H7 (cell line): Measurements from ENCODE around the gene TRAPPC8. TPM values are rescaled to one million over a fixed set of nuclear protein-coding genes. Genes with fewer than 3 reads are reported as not detected.
A peak's percentile ranks its signal among the peaks of the same experiment; 100 is the strongest.

Source experiments
- DNase-seq: peaks from one replicate; pipeline ENCODE4 v3.0.0; 2012
- H3K27me3 ChIP-seq: 2 replicates; pipeline ENCODE4 v1.6.0; 2011; ENCODE audit warnings: mild to moderate bottlenecking, low read length; ENCODE audit not compliant: control insufficient read depth, insufficient read depth
- H3K36me3 ChIP-seq: replicated peaks from 2 replicates; pipeline ENCODE4 v1.5.1; 2011; ENCODE audit warnings: low read length; ENCODE audit not compliant: control insufficient read depth, insufficient read depth
- H3K4me3 ChIP-seq: 2 replicates; pipeline ENCODE4 v1.5.1; 2011; ENCODE audit warnings: low read depth, mild to moderate bottlenecking, control low read depth, low read length, moderate library complexity; ENCODE audit not compliant: insufficient read depth
- total RNA-seq: library from RNA; depleted of rRNA; stranded (reverse); fragments of >200 nt; shearing (Covaris generic); gene quantifications from 2 replicates; pipeline ENCODE4 v1.2.3, GENCODE V29; 2014; rRNA removed

The TRAPPC8 gene, protein sequence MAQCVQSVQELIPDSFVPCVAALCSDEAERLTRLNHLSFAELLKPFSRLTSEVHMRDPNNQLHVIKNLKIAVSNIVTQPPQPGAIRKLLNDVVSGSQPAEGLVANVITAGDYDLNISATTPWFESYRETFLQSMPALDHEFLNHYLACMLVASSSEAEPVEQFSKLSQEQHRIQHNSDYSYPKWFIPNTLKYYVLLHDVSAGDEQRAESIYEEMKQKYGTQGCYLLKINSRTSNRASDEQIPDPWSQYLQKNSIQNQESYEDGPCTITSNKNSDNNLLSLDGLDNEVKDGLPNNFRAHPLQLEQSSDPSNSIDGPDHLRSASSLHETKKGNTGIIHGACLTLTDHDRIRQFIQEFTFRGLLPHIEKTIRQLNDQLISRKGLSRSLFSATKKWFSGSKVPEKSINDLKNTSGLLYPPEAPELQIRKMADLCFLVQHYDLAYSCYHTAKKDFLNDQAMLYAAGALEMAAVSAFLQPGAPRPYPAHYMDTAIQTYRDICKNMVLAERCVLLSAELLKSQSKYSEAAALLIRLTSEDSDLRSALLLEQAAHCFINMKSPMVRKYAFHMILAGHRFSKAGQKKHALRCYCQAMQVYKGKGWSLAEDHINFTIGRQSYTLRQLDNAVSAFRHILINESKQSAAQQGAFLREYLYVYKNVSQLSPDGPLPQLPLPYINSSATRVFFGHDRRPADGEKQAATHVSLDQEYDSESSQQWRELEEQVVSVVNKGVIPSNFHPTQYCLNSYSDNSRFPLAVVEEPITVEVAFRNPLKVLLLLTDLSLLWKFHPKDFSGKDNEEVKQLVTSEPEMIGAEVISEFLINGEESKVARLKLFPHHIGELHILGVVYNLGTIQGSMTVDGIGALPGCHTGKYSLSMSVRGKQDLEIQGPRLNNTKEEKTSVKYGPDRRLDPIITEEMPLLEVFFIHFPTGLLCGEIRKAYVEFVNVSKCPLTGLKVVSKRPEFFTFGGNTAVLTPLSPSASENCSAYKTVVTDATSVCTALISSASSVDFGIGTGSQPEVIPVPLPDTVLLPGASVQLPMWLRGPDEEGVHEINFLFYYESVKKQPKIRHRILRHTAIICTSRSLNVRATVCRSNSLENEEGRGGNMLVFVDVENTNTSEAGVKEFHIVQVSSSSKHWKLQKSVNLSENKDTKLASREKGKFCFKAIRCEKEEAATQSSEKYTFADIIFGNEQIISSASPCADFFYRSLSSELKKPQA (N-terminal part only)
- 54.6 and 60.0 TPM in 2 replicates for total RNA-seq

DNA sequence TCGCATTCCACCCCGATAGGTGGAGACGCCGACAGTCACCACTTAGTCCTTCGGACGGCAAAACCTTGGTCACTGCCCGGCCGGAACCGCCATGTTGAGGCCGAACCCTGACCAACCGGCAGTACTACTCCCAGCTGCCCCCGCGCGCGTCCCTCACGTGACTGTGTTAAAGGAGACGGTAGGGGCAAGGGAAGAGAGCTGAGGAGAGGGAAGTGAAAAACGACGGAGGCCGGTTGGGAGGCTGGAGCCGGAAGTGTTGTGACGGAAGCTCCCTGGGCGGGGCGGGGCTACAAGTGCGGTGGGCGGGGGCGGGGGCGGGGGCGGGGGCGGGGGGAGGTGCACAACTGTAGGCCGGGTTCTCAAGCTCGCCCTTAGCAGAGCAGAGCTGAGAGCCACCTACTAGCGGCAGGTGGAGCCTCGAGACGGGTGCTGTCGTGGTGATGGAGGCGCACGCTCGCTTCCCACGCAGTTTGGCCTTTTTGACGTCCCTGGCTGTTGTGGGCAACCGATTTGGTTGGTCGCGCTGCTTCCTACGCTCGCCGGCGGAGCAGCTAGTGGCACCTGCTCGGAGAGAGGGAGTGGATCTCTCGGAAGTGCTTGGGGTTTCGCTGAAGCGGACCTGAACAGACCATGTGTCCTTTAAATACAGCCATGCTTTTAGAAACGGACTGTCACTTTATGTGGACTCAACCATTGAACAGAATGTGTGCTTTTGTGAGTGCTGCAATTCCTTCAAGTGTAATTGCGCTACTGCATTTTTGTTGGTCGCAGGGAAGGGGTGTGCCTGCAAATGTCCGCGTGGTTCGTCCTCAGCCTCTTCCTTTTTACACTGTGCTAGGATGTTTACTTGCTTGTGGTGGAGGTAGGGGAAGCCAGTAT lies at the start of gene TRAPPC8:
TRAPPC8 (minus strand) TSS at position 130 of the 879 bp plus-strand sequence. CDS start 364 bp downstream, outside the sequence.
- no peaks in the 10 kb centered on the region for H3K27me3 ChIP-seq
- no peaks in the 10 kb centered on the region; the same call in 1 of the 2 replicates for H3K36me3 ChIP-seq
- peak; percentile 95 for DNase-seq
- peak within 1 kb of the TSS; percentile 93 for H3K4me3 ChIP-seq

DNA sequence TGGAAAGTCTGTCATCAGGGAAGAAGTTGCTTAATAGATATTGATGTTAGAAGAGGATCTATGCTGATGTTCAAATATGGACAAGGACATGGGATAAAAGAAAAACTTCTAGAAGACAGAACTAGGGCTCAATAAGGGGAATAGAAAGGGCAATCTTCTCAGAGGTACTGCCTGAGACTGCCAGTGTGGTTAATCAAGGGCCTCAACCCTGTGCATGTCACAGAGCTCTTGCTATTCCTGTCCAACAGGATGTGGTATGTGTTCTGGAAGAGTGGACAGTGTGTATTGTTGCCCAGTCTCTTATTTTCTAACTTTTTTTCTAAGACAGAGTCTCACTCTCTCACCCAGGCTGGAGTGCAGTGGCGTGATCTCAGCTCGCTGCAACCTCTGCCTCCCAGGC lies 47.9 kb upstream of the TRAPPC8 start:
- no peak for DNase-seq
- Histone ChIP-seq H3K4me3 (no peak overlapping the region), H3K36me3 (no peaks in the 10 kb centered on the region), H3K27me3 (no peaks in the 10 kb centered on the region)

DNA sequence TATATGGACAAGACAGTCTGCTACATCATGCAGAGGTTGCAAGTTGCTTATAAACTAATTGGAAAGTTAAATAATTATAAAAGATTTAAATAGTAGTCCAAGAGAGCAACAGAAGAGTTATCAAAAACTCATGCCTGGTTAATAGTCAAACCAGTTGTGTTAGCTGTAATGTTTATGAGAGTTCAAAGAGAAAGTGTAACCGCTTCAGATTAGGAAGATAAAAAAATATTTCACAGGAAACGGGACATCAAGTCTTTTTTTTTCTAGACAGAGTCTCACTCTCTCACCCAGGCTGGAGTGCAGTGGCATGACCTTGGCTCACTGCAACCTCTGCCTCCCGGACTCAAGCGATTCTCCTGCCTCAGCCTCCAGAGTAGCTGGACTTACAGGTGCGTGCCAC lies 41.0 kb upstream of the TRAPPC8 start:
- no peak overlapping the region for H3K4me3 ChIP-seq
- no peaks in the 10 kb centered on the region for H3K36me3 ChIP-seq
- no peak for DNase-seq
- no peaks in the 10 kb centered on the region for H3K27me3 ChIP-seq

DNA sequence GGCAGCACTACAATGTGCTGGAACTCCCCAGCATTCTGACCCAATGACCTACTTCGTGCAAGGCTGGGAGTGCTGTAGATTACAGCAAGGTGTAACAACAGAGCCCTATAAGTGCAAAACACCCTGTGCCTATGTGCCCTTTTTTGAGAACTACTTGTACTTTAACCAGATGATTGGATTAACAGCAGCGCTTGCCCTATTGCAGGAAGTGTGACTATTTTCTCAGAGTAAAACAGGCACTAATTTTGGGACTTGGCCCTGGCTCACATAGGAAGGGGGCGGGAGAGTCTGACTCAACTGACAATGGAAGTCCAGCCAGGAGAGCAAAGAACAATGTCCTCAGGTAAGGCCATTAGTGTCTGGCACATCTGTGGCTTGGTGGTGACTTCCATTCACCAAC lies 40.1 kb upstream of the TRAPPC8 start:
- Histone ChIP-seq H3K27me3 (no peaks in the 10 kb centered on the region), H3K36me3 (no peaks in the 10 kb centered on the region), H3K4me3 (no peak overlapping the region)
- DNase-seq, result no peak

DNA sequence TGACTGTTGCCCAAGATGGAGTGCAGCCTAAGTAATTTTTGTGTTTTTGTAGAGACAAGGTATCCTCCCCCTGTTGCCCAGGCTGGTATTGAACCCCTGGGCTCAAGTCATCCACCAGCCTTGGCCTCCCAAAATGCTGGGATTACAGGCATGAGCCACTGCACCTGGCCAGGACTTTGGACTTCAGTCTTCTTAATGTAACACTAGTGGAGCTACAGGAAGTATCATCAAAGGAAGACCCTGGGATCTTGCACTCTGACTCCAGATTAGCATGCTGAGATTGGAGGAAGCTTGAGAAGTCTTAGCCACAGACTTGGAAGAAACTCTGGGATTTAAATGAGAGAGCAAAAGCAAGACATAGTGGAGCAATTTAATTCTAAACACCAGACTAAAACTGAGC lies 37.9 kb upstream of the TRAPPC8 start:
- no peaks in the 10 kb centered on the region for H3K27me3 ChIP-seq
- no peak overlapping the region for H3K4me3 ChIP-seq
- no peak for DNase-seq
- no peaks in the 10 kb centered on the region for H3K36me3 ChIP-seq

DNA sequence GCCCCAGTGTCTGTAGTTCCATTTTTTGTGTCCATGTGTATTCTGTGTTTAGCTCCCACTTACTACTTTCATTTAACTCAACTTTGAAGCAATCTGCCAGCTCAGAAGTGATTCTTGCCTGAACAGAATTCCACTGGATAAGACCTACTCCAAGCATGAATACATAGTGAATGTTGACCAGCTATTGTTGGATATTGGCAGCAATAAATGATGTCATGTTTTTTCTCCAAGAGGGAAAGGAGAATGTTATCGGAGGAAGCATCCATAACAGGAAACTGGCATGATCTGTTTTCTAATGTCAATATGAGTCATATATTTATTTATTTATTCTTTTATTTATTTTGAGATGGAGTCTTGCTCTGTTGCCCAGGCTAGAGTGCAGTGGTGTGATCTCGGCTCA lies 36.8 kb upstream of the TRAPPC8 start:
- no peak overlapping the region for H3K4me3 ChIP-seq
- H3K27me3 ChIP-seq, result no peaks in the 10 kb centered on the region
- no peaks in the 10 kb centered on the region for H3K36me3 ChIP-seq
- DNase-seq, result no peak

DNA sequence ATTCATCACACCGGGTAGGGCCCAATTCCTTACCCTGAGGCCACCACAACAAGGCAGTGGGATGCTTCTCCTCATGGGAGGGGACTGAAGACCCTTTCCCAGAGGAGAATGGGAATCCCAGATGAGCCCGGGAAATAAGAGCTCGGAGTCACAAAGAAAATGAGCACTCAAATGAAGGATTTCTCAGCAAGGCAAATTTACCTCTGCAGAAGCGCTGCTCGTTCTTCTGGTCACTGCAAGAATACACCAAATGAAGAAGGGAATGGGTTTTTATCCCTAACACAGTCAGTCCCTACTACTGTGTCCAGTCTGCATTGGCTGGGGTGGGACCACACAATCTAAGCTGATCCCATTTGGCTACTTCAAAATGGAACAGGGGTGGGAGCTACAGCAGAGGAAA lies 35.7 kb upstream of the TRAPPC8 start:
- H3K27me3 ChIP-seq, result no peaks in the 10 kb centered on the region
- no peaks in the 10 kb centered on the region for H3K36me3 ChIP-seq
- H3K4me3 ChIP-seq, result no peak overlapping the region
- no peak for DNase-seq

DNA sequence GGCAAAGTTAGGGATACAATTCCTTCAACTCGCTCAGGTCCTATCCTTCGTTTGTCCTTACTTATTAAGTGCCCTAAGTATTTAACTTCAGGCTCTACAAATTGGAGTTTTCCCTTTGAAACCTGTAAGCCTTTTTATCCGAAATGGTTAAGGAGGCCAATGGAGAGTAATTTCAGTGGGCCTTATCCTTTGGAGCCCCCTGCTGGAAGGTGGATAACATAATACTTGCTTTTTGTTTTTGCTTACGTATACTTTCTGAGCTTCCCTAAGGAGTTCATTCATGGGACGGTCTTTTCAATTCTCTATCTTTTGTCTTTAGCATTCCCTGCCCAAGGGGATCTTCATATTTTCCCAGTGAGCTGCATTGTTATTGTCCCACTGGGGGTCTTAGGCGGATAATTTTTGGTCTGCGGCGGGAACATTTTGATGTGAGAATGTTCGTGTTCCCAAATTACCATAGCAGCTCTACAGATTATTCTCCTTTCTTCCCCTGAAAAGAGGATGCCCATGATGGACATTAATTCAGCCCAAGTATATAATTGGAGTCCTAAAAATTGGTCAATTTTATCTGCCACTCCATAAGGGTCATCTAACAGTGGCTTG lies 34.4 kb upstream of the TRAPPC8 start:
- Histone ChIP-seq H3K27me3 (no peaks in the 10 kb centered on the region), H3K36me3 (no peaks in the 10 kb centered on the region), H3K4me3 (no peak overlapping the region)
- peak; percentile 59 for DNase-seq

DNA sequence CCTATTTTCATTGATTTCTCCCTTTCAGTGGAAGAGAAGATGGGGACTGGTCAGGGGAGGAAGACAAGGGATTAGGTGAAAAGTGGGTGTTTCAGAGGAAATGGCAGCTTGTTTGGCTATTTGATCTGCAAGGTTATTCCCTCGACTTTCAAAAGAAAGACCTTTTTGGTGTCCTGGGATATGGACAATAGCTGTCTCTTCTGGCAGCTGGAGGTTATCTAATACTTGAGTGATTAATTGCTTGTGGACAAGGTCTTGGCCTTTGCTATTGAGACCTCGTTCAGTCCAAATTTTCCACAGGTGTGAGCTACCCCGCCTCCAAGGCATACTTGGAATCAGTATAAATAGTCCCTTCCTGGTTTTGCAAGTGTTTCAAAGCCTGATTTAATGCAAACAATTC lies 33.3 kb upstream of the TRAPPC8 start:
- no peaks in the 10 kb centered on the region for H3K27me3 ChIP-seq
- DNase-seq, result no peak
- H3K4me3 ChIP-seq, result no peak overlapping the region
- no peaks in the 10 kb centered on the region for H3K36me3 ChIP-seq

DNA sequence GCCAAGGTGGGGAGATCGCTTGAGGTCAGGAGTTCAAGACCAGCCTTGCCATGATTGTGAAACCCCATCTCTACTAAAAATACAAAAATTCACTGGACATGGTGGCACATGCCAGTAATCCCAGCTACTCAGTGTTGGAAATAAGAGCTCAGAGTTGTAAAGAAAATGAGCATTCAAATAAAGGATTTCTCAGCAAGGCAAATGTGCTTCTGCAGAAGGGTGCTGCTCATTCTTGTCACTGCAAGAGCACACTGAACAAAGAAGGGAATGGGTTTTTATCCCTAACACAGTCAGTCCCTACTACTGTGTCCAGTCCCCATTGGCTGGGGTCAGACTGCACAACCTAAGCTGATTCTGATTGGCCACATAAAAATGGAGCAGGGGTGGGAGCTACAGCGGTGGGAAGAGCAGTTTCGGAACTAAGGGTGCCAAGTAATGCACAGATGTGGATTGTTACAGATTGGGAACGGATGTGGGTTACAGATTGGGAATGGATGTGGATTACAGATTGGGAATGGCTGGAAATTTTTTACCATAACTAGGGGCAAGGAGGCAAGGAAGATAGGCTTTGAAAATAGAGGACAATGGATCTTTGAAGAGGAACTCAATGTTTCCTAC lies 31.1 kb upstream of the TRAPPC8 start:
- no peak overlapping the region for H3K4me3 ChIP-seq
- H3K27me3 ChIP-seq, result no peaks in the 10 kb centered on the region
- no peak for DNase-seq
- H3K36me3 ChIP-seq, result no peaks in the 10 kb centered on the region

DNA sequence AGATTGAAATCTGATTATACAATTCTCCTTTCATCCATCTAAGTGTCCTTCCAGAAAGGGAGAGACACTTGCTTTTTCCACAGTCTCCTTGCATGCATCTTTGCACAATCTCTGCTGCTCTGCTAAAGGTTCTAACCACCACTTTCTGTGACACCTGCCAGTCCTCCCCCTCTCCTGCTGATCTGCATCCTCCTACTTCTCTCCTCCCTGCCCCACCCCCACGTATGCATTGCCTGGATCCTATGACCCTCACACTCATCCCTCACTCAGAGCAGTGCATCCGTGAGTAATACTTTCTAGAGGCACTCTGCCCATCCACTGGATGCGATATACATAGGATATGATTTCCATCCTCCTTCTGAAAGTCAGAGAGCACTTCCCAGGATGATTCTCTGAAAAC lies 27.7 kb upstream of the TRAPPC8 start:
- H3K27me3 ChIP-seq, result no peaks in the 10 kb centered on the region

DNA sequence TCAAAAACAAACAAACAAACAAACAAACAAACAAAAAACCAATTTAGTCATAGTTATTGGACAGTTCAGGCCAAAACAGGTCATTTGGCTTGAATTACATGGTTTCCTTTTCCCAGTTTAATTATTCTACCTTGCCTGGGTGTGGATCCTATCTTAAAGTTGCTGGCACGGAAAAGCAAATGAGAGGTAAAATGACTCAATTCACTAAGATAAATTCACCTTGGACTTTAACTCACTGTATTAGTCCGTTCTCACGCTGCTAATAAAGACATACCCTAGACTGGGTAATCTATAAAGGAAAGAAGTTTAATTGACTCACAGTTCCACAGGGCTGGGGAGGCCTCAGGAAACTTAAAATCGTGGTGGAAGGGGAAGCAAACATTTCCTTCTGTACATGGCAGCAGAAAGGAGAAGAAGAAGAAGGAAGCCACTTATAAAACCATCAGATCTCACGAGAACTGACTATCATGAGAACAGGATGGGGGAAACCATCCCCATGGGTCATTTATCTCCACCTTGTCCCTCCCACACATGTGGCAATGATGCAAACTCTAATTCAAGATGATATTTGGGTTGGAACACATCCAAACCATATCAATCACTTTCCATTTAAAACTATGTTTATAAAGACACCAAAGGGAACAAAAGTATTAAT lies 22.5 kb upstream of the TRAPPC8 start:
- Histone ChIP-seq H3K27me3 (no peaks in the 10 kb centered on the region), H3K4me3 (no peak overlapping the region), H3K36me3 (no peaks in the 10 kb centered on the region)
- DNase-seq, result no peak

More for the DNA sequence above, 27.7 kb upstream of the TRAPPC8 start:
- Histone ChIP-seq H3K36me3 (no peaks in the 10 kb centered on the region), H3K4me3 (no peak overlapping the region)
- peak; percentile 46 for DNase-seq

DNA sequence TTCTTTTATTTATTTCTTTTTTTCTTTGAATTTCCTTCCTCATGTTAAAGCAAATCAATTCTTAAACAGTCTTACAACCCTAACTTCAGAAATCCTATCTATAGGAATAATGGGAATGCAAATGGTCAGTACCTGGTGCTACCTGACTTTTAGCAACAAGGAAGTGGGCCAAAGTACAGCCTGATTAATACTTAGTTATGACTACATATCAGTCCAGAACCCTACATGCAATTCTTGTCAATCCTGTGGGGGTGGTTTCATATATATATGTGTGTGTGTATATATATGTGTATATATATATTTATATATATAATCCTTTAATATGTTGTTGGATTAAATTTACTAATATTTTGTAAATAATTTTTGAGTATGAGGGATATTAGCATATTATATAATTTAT lies 14.8 kb upstream of the TRAPPC8 start:
- no peak for DNase-seq

More for the DNA sequence above, 14.8 kb upstream of the TRAPPC8 start:
- no peaks in the 10 kb centered on the region for H3K27me3 ChIP-seq
- H3K4me3 ChIP-seq, result no peak overlapping the region
- no peaks in the 10 kb centered on the region for H3K36me3 ChIP-seq
